Ishikawa (cell line): ENCODE results near the gene TUBB1.

Experiments
- CREB1 ChIP-seq: IDR thresholded peaks from 2 replicates; pipeline ENCODE4 v1.6.1; 2012; ENCODE audit warnings: low read depth
- EGR1 ChIP-seq: IDR thresholded peaks from 2 replicates; pipeline ENCODE4 v1.6.1; 2012
- EP300 ChIP-seq: IDR thresholded peaks from 2 replicates; pipeline ENCODE4 v1.6.1; 2012; ENCODE audit warnings: borderline replicate concordance
- FOXM1 ChIP-seq: IDR thresholded peaks from 2 replicates; pipeline ENCODE4 v1.6.1; 2012; ENCODE audit warnings: low read depth, borderline replicate concordance
- MAX ChIP-seq: IDR thresholded peaks from 2 replicates; pipeline ENCODE4 v1.6.1; 2012
- RAD21 ChIP-seq: IDR thresholded peaks from 2 replicates; pipeline ENCODE4 v1.6.1; 2012; ENCODE audit warnings: low read depth
- TAF1 ChIP-seq: IDR thresholded peaks from 2 replicates; pipeline ENCODE4 v1.6.1; 2012; ENCODE audit warnings: low read depth, mild to moderate bottlenecking

- TF ChIP-seq RAD21 (no peak), EP300 (no peak), EGR1 (no peak), MAX (no peak), CREB1 (no peak), FOXM1 (no peak), TAF1 (no peak)
Measured at GRCh38 chr20:58984691-58985090, 34.5 kb upstream of the TUBB1 start.
